Activated naive CD4-positive, alpha-beta T cell (primary cell): Measurements from ENCODE around the gene BEST1.

Experiments used
- DNase-seq, 4 experiments: peaks; one replicate each; lab custom pipeline; 2025; lab: John Stamatoyannopoulos, UW

The BEST1 gene

DNA sequence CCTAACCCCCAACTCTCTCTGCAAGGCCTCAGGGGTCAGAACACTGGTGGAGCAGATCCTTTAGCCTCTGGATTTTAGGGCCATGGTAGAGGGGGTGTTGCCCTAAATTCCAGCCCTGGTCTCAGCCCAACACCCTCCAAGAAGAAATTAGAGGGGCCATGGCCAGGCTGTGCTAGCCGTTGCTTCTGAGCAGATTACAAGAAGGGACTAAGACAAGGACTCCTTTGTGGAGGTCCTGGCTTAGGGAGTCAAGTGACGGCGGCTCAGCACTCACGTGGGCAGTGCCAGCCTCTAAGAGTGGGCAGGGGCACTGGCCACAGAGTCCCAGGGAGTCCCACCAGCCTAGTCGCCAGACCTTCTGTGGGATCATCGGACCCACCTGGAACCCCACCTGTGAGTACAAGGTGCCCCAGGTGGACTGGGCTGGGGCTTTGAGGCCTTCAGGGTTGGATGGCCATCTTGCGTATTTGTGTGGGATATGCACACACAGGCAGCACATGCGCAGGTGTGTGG, at the start of gene BEST1:
TSS of gene BEST1 (plus strand) at position 317 of the 513 bp plus-strand sequence. CDS start 1,456 bp downstream, outside the sequence.
- no peak for DNase-seq

DNA sequence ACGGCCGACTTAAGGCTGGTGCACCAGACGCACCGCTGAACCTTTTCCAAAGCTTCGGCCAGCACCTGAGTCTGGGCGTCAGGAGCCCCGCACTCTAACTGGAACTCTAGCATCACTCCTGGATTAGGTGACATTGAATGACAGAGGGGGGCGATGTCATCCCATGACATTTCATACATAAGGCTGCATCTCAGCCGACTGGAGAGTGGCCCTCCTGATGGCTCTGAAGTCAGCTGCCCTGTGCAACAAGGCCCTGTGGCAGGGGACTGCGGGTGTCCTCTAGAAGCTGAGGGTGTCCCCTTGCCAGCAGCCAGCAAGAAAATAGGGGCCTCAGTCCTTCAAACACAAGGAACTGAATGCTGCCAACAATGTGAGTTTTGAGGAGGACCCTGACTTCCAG, 48.8 kb upstream of the BEST1 start:
- DNase-seq, result no peak

DNA sequence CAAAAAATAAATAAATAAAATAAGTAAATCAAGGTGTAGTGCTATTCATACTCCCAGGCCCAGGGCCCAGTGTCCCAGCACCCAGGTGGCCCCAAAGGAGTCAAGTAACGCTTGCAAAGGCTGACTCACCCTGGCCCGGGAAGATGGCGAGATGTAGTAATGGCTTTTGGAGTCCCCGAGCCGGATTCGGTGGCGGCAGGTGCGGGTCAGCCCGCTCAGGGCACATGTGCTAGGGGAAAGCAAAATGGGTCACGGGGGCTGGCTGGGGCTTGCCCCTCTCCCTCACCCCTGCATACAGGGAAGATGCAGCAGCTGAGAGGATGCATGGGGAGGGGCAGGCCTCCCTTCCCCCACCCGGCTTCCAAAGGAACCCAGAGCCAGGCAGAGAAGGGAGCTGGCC, 47.8 kb upstream of the BEST1 start:
- no peak for DNase-seq

DNA sequence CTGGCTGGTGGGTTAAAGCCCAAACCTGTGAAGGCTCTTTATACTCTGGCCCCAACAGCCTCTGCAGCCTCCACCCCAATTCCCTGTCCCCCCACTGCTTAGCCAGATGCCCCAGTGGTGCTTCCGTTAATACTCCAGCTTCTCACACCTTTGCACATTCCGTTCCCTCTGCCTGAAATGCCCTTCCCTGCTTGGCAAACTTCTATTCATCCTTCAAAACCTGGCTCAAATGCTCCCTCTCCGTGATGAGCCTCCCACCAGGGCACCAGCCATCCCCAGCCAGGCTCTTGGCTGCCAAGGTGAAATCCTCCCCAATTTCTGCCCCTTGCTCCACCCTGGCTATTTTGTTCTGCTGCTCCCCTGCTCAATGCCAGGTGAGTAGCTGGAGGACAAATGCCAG, 46.3 kb upstream of the BEST1 start:
- no peak for DNase-seq

DNA sequence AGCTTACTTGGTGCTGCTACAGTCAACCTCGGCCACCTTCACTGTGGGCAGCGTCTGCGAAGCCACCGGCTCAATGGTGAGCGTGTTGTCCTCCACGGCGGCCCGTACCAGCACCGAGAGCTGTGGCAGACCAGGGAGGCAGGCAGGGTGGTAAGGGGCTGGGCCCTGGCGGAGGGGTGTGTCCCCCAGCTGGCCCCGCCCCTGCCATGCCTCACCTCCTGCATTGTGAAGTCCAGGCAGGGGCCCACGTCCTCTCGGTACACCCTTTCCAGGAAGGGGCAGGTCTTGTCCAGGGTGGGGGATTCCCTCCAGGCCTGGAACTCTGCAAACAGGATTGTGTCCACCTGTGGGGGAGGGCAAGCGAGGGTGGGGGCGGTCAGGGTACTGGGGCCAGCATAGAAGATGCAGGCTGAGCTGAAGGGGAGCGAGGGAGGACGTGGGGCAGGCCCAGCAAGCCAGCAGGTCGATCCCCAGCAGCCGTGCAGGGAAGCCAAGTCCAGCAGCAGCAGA, 45.6 kb upstream of the BEST1 start:
- DNase-seq, result no peak

DNA sequence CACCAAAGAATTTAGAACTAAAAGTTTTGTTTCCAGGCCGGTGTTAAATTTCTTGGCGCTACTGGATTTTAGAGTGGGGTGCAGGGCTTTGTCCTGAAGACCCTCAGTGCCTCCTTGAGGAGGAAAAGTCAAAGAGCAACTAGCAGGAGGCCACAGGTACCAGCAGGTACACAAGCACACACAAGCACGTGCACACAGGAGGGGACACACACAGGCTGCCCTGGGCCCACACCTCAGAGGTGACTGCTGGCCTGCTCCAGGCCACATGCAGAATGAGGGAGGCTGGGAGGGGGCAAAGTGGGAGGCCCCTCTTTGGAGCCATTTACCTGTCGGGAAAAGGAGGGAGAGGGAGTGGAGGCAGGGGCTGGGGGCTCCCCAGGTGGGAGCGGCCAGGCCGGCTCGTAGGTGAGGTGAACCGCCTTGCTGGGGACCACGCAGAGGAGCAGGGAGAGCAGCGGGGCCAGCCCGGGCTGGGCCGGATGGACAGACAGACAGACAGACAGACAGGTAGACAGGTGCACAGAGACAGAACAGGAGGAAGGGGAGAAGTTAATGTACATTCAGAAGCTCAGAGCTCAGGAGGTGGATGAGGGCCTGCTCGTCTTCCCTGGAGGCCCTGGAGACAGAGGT, 45.0 kb upstream of the BEST1 start:
- no peak for DNase-seq

DNA sequence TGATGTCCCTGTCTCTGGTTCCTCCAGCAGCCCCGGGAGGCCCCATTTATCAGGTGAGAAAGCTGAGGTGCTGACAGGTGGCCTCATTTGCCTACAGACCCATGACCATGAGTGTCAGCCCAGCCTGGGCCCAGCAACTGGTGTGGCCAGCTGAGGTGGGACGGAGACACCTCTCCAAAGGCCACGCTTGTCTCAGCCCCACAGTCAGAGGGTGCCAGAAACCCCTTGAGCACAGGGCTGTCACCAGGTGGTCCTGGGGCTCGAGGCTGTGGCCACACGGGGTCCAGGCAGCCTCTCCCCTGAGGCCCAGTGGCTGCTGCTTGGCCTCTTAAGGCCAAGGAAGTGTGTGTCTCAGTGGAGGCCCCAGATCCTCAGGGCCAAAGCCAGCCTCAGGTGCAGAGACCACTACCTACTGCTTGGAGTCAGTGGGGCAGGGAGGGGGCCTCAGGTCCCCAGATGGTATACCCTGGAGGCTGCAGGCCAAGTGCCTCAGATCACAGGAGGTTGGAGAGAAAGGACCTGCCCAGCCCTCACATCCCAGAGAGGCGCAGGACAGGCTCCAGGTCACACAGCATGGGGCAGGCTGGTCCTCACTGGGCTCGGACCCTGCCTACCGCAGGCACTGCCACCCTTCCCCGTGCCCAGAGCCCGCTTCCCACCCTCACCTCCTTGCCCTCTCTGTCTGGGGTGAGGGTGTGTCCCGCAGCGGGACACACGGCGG, 44.2 kb upstream of the BEST1 start:
- no peak for DNase-seq

DNA sequence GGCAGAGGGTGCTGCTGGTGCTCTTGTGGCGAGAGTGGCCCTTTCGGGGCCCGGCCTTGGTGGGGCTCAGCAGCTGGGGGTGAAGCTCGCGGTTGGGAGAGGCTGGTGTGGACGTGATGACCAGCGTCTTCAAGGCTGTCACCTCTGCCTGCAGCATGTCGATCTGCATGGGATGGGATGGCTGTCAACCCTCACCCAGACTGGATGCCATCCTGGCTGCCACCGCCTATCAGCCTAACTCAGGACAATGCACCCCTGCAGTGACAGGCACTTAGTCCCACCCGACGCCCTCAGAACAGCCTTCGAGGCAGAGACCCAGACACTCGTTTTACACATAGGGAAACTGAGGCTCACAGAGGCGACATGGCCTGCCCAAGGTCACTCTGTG, 43.6 kb upstream of the BEST1 start:
- no peak for DNase-seq

DNA sequence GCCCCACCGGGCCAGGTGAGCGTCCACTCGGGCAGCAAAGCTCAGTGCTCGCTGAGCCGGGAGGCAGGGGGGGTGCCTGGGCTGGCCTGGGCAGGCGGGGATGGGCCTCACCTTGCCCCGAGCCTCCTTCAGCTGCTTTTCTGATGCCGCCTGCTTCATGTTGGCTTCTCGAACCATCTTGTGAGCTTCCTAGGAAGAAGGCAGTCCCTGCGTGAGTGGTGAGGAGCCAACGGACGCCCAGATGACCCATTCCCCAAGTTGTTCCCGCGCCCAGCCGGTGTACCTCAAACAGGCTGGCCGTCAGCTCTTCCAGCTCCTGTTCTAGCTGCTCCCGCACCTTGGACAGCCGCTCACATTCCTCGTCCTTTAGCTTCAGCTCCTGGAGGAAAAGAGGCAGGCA, 42.9 kb upstream of the BEST1 start:
- DNase-seq, result no peak

DNA sequence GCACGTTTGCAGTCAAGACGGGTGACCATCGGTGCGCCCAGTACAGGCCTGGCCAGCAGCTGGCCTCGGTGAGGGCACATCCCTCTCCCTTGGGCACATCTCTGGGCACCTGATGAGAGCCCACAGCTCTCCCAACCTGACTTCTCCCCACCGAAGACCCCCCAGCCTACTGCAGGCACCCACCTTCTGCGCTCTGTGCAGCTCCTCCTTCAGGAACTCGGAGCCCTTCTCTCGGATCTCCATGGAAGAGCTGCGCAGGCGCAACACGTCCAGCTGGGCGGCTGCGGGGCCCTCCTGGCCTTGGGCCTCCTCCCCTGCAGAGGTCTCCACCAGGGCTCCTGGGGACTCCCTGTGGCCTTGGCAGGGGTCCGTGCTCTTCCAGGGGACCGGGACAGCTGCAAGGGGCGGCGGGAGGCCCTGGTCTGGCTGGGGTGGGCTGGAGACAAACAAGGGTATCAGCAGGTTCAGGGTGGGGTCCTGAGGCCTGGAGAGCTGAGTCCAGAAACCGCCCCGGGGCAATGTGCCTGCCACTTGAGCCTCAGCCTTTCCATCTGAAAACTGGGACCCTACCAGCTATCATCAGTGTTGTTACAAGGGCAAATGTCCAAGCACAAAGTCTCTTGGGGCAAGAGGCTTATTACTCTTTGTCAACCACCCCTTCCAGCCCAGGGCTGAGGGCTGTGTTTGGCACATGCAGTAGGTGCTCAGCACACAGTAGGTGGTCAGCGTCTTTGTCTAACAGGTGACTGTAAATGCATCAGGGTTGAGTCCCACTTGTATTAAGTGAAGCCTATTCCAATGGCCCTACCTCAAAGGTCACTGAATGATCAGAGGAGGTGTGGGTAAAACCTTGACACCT, 42.1 kb upstream of the BEST1 start:
- DNase-seq, result no peak

DNA sequence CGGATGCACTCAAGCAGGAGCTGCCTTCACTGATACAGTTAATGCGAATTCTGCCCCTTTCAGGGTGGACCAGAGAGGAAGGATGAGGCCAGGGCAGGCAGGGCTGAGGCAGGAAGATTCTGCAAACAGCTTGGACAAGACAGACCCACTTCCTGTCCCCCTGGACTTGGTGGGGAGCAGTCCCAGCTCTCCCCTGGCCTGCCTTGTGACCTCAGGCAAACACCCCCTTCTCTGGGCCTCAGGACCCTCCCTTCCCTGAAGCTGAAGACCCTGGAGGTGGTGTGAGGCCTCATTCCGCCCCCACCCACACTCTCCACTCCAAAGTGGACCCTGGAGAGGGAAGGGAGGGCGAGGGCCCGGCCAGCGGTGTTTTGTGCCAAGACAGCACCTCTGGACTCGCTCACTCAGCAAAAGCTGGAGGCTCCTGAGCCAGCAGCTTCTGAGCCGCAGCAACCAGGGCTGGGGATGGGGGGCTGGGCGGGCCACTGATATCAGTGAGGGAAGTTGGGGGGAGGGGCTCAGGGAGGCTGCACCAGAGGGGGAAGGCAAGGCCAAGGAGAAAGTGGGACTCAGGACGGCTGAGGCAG, 41.3 kb upstream of the BEST1 start:
- no peak for DNase-seq

DNA sequence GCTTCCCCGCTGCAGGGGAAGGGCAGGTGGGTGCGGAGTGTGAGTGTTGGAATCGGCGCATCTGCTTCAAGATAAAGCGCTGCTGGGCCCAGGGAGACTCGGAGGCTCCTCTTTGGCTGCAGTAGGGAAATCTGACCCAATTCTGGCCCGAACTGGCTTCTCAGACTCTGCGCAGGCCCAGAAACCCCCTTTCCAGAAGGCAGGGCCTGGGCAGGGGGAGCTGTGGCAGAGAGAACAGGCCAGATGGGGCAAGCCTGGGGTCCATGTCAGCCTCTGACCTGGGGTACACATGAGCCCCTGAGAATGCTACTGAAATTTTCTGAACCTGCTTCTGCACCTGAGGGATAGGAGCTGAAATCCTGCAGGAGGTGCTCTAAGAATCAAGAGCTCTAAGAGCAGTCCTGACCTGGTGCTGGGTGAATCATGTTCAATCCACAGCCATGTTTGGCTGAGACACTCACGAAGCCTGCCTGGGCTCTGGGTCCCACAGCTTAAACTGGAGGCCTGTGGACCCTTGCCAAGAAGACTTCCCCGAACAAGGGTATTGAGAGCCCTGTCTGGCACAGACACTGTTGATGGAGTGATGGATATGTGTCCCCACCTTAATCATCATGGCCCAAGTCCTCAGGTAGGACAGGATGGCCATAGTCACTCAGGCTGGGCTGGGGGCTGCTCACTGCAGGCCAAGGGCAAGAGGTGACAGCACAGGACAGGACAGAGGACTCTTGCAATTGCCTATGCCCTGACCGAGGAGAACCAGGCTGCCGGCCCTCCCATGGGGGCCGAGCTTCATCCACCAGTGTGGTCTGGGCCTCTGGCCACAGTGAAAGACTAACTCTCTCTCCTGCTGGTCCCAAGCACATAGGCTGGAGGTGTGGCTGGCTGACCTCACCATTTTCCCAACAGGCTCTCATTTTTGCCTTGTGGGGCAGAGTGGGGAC, 39.7 kb upstream of the BEST1 start:
- DNase-seq, result no peak

DNA sequence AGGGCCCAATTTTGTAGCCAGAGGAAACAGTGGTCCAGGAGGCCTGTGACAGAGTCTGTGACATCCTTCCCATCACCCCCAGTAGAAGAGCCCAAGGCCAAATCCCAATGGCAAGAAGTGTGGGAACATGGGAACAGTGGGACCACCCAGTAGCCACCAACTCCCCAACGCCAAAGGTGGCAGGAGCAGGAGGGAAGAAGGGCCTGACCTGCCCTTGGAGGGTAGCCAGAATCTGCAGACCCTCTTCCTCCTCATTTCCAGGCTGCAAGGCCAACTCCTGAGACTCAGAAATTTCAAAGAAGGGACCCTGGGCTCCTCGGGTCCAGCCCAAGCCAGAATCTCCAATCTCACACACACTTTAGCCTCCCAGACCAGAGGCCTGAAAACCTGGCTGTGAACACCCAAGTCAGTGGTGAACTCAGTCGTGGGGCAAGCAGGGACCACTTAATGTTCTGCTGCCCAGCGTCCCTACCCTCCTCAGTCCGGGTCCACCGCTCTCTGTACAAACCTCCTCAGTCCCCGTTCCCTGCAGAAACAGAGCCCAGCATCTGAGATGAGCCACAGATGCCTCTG, 38.9 kb upstream of the BEST1 start:
- DNase-seq, result no peak

DNA sequence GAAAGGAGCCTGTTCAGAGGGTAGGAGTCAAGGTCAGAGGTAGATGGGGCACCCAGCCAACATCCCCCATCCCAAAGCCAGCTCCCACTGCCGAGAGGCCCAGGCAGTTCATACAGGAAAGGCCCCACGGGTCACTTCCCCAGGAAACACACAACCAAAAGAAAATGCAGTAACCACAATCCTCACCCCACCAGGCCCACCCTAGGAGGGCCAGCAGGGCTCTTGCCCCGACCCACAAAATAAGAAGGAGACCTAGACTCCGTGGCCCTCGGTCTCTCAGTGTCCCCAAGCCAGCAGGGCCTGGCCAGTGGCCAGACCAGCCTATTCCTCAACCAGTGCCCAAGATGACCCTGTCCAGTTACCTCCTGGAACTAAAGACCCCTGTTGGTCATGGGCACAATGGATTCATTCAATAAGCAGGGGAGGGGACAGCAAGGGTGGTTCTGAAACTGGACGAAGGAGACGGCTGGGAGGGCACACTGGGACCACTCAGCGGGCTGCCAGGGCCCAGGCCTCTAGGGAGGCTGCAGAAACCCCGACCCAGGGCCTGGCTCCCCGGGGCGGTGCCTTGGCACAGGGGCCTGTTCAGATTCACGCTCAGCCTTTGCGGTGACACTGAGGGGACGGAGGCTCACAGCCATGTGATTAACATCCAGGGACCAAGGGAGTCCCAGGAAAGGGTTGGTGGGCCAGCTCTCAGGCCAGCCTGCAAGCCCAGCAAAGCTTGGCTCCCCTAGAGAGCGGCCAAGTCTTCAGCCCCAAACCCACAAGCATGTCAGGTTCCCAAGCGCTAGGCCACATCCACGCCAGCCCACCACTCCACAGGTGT, 38.2 kb upstream of the BEST1 start:
- no peak for DNase-seq

DNA sequence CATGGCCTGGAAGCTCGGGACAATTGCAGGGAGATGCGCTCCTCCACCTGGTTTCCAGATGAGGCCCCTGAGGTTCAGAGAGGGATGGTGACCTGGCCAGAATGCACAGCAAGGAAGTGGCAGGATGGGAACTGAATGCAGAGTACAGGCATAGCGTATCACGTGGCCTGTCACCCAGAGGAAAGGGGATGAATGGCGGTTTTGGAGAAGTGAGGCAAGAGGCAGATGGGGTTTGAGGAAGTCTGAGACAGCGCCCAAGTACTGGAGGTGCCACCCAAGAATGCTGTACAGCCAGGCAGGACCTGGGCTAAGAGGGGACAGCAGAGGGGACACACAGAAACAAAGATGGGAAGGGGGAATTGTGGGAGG, 37.6 kb upstream of the BEST1 start:
- DNase-seq, result no peak

DNA sequence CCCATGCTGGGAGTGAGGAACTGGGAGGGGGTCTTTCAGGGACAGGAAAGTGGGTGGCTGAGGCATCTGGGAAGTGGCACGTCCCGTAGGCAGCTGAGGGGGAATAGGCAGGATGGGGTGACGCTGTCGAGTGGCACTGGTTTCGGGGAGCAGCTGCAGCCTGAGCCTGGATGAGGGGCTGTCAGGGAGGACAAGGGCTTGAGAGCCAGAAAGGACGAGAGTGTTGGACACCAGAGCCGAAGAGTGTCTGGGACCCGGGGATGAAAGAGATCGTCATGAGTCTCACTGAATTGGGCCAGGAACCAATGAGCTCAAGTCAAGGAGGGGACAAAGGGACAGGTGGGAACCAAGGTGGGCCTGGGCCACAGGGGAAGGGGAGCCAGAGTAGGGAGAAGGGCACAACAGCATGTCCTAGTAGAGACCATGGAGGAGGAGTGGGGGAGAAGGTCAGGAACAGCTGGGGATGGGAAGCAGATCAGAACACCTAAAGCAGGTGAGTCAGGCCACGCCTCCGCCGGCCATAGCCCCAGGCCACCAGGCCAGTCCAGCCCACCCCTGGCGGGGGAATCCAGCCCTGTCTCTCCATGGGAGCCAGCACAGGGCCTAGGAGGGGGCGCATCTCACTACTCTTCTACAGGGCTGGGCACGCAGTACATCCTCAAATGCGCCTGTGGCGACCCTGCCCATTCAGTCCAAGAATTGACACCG, 37.0 kb upstream of the BEST1 start:
- DNase-seq, result no peak

DNA sequence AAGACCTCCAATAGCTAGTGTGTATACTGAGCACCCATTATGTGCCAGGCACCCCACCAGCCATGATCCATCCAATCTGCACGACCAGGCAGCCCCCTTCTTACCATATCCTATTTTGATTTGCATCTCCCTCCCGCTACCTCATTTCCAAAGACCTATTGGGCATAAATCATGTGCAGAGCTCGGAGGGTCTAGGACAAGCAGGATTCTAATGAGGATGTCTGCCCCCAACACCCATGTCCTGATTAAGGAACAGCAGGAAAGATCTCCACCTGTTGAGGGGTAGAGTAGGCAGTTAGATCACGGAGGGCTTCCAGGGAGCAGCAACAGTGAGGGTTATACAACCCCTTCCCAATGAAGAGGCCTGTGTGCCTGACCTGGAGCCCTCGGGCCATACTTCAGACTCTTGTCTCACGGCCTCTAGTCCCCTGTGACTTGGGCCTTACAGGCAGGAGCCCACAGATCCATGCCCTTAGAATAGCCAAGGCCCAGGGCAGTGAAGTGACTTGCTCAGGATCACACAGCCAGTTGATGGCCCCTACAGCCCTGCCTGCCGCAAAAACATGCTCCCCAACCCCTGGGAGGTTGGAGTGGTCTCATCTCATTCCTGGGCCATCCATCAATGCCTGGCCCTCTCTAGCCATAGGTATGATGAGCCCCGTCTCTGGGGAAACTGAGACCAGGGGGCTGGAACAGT, 36.3 kb upstream of the BEST1 start:
- DNase-seq, result no peak

DNA sequence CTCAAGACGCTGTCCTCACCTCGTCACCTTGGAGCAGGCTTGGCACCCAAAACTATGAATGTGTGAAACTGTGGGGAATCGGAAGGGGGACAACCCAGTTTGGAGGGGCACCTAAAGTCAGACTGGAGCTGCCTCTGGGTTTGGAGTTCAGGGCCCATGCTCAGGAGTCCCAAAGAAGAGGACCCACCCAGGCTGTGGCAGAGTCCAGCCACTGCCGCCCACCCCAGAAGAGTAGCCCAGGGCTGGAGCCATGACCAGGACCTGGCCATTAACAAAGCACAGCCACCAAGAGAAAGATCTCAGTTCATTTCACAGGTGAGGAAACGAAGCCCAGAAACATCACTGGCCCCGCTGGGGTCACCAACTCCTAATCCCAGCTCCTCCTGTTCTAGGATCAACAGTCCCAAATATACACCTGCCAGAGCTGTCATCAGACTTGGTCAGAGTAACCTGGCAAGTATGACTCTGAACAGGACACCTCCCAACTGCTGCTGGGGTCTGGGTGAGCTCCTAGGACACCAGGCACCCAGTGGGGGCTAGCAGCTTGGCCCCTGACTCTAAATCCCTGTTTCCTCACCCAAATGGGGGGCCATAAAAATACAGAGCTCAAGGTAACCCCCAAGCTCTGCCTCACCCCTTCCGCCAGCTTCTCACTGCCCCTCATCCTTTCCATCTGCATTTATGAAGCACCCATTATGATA, 35.5 kb upstream of the BEST1 start:
- DNase-seq, result no peak
